ENCODE data around the gene MAPK6. TPM values are rescaled to one million over a fixed set of nuclear protein-coding genes. Genes with fewer than 3 reads are reported as not detected.
A peak's percentile ranks its signal among the peaks of the same experiment; 100 is the strongest.

The MAPK6 gene
- total RNA-seq, 1 donor from 2014 or later: 67.2 TPM

DNA sequence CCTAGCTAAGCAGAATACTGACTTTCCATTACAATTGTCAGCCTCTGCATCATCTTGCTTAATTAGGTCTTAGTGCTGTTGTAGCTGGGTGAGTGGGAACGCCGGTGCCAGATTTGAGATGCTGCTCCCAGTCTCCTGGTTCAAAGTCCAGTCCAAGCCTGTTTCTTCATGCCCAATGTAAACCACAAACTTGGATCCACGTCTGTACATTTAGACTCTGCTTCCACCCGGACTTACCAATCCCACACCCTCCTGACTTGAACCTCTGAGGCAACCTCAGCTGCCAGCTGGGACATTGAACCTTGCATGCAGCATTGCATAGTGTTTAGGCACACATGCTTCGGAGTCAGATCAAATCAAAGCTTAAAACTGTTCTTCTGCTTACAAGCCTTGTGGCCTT is 50.5 kb downstream of the MAPK6 start:
- Histone ChIP-seq H3K36me3 (ENCODE audit: control insufficient read depth, insufficient read depth, low read length) (no peaks in the 10 kb centered on the region), H3K27me3 (ENCODE audit: control insufficient read depth, insufficient read depth, low read length) (no peaks in the 10 kb centered on the region), H3K4me3 (ENCODE audit: low read depth, low read length) (no peak overlapping the region)
- no peak for TF ChIP-seq CTCF (IDR thresholded peaks at IDR 0.05; ENCODE audit: insufficient read depth, low read length, poor library complexity, severe bottlenecking)
- no peak for DNase-seq (ENCODE audit: low read depth)

GRCh38 chr15:52071570-52071969 is 52.6 kb downstream of the MAPK6 start:
- H3K36me3 ChIP-seq (ENCODE audit: control insufficient read depth, insufficient read depth, low read length): no peaks in the 10 kb centered on the region
- DNase-seq (ENCODE audit: low read depth): no peak
- TF ChIP-seq CTCF (IDR thresholded peaks at IDR 0.05; ENCODE audit: insufficient read depth, low read length, poor library complexity, severe bottlenecking): no peak
- no peak overlapping the region for H3K4me3 ChIP-seq (ENCODE audit: low read depth, low read length)
- no peaks in the 10 kb centered on the region for H3K27me3 ChIP-seq (ENCODE audit: control insufficient read depth, insufficient read depth, low read length)

DNA sequence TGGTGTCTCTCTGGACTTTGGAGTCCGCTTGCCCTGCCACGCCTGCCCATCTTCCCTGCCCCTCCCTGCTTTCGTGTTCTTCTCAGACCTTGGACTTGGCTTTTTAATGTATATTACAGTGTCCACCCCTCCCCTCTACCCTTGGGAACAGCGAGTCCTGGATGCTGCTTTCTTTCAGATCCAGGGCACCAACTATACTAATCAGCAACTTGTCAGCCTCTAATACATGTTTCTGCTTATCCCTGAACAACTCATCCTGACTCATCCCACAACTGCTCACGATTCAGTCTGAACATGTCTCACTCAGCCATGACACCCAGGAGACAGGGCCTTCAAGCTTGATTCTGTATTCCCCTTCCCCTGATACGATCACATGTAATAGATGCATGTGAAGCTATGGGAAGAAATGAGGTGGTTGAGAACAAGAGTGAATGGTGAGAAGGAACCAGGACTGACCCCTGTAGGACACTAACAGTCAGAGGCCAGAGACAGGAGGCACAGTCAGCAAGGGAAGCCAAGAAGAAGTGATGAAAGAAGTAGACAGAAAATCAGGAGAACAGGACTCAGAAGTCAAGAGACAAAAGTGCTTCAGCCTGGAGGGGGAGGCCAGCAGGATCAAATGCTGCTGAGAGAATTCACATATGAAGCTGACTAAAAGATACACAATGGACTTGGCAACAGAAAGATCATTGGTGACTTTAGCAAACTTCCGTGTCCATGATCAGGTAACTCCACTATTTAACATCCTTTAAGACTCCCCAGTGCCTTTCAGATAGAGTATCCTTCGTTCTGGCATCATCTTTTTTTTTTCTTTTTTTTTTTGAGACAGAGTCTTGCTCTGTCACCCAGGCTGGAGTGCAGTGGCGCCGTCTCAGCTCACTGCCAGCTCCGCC is 58.1 kb downstream of the MAPK6 start:
- H3K36me3 ChIP-seq (ENCODE audit: control insufficient read depth, insufficient read depth, low read length): no peaks in the 10 kb centered on the region
- no peak for TF ChIP-seq CTCF (IDR thresholded peaks at IDR 0.05; ENCODE audit: insufficient read depth, low read length, poor library complexity, severe bottlenecking)
- H3K4me3 ChIP-seq (ENCODE audit: low read depth, low read length): no peak overlapping the region
- H3K27me3 ChIP-seq (ENCODE audit: control insufficient read depth, insufficient read depth, low read length): no peaks in the 10 kb centered on the region
- peak; percentile 69 for DNase-seq (ENCODE audit: low read depth)

- H3K27me3 ChIP-seq (ENCODE audit: control insufficient read depth, insufficient read depth, low read length): no peaks in the 10 kb centered on the region
- no peaks in the 10 kb centered on the region for H3K36me3 ChIP-seq (ENCODE audit: control insufficient read depth, insufficient read depth, low read length)
- H3K4me3 ChIP-seq (ENCODE audit: low read depth, low read length): no peak overlapping the region
- DNase-seq (ENCODE audit: low read depth): no peak
- no peak for TF ChIP-seq CTCF (IDR thresholded peaks at IDR 0.05; ENCODE audit: insufficient read depth, low read length, poor library complexity, severe bottlenecking)
Measured at GRCh38 chr15:52078197-52078875, 59.3 kb downstream of the MAPK6 start.

- Histone ChIP-seq H3K4me3 (ENCODE audit: low read depth, low read length) (no peak overlapping the region), H3K36me3 (ENCODE audit: control insufficient read depth, insufficient read depth, low read length) (no peaks in the 10 kb centered on the region), H3K27me3 (ENCODE audit: control insufficient read depth, insufficient read depth, low read length) (no peaks in the 10 kb centered on the region)
- DNase-seq (ENCODE audit: low read depth): no peak
- TF ChIP-seq CTCF (IDR thresholded peaks at IDR 0.05; ENCODE audit: insufficient read depth, low read length, poor library complexity, severe bottlenecking): peak; percentile 81
Measured at GRCh38 chr15:52078876-52079700, 60.1 kb downstream of the MAPK6 start.
